Measurements from ENCODE around the gene SFT2D3. TPM values are rescaled to one million over a fixed set of nuclear protein-coding genes. Genes with fewer than 3 reads are reported as not detected.

The SFT2D3 gene
- total RNA-seq, 1 experiment from 2014 or later = 7.6 TPM

- intact Hi-C loops (cut with micrococcal nuclease; ENCODE audit: unreplicated experiment) = no loop called here
- CTCF ChIA-PET = interaction anchor here (0.5 kb wide), 1 partner anchor 46 kb away, joined by 3 read pairs; no protein-coding TSS in a partner anchor
Observed at GRCh38 chr2:127737892-127738291, 36.6 kb downstream of the SFT2D3 start.

GRCh38 chr2:127739800-127740199, 38.5 kb downstream of the SFT2D3 start:
- Histone ChIP-seq H3K27me3 (replicated peaks; ENCODE audit: insufficient read depth, low read depth, low read length, poor library complexity) (no peaks in the 10 kb centered on the region), H3K4me1 (ENCODE audit: insufficient read depth, low read length, poor library complexity, severe bottlenecking) (no peaks in the 10 kb centered on the region), H3K9me3 (ENCODE audit: low read depth, low read length, poor library complexity, severe bottlenecking) (no peaks in the 10 kb centered on the region), H3K36me3 (ENCODE audit: insufficient read depth, low read length, poor library complexity, severe bottlenecking) (peaks cover 3% of the 10 kb centered on the region), H3K27ac (ENCODE audit: low read depth, low read length, poor library complexity, severe bottlenecking) (no peak overlapping the region), H3K4me3 (ENCODE audit: low read depth, low read length, poor library complexity, severe bottlenecking) (no peak overlapping the region)
- BruUV-seq (replicated peaks) = no TSS peak
- CTCF ChIA-PET = no interaction called here
- TF ChIP-seq EZH2 (IDR thresholded peaks at IDR 0.05; ENCODE audit: borderline replicate concordance, low read depth, low read length, poor library complexity, severe bottlenecking) (no peak), CTCF (conservative IDR thresholded peaks at IDR 0.05; ENCODE audit: low read depth, low read length) (no peak)
- POLR2A ChIA-PET (ENCODE audit: low non-redundant PET) = no interaction called here
- DNase-seq (ENCODE audit: low spot score) = no peak
- intact Hi-C loops (cut with micrococcal nuclease; ENCODE audit: unreplicated experiment) = no loop called here

More at GRCh38 chr2:127737892-127738291, 36.6 kb downstream of the SFT2D3 start:
- H3K27me3 ChIP-seq (replicated peaks; ENCODE audit: insufficient read depth, low read depth, low read length, poor library complexity) = no peaks in the 10 kb centered on the region
- POLR2A ChIA-PET (ENCODE audit: low non-redundant PET) = no interaction called here
- no peaks in the 10 kb centered on the region for H3K4me1 ChIP-seq (ENCODE audit: insufficient read depth, low read length, poor library complexity, severe bottlenecking)
- BruUV-seq (replicated peaks) = no TSS peak
- H3K36me3 ChIP-seq (ENCODE audit: insufficient read depth, low read length, poor library complexity, severe bottlenecking) = peaks cover 3% of the 10 kb centered on the region
- H3K27ac ChIP-seq (ENCODE audit: low read depth, low read length, poor library complexity, severe bottlenecking) = no peak overlapping the region
- DNase-seq (ENCODE audit: low spot score) = no peak
- TF ChIP-seq CTCF (conservative IDR thresholded peaks at IDR 0.05; ENCODE audit: low read depth, low read length) = no peak
- TF ChIP-seq EZH2 (IDR thresholded peaks at IDR 0.05; ENCODE audit: borderline replicate concordance, low read depth, low read length, poor library complexity, severe bottlenecking) = no peak
- H3K4me3 ChIP-seq (ENCODE audit: low read depth, low read length, poor library complexity, severe bottlenecking) = no peak overlapping the region
- no peaks in the 10 kb centered on the region for H3K9me3 ChIP-seq (ENCODE audit: low read depth, low read length, poor library complexity, severe bottlenecking)

- Histone ChIP-seq H3K36me3 (ENCODE audit: insufficient read depth, low read length, poor library complexity, severe bottlenecking) (peaks cover 9% of the 10 kb centered on the region), H3K27me3 (replicated peaks; ENCODE audit: insufficient read depth, low read depth, low read length, poor library complexity) (no peaks in the 10 kb centered on the region), H3K4me3 (ENCODE audit: low read depth, low read length, poor library complexity, severe bottlenecking) (no peak overlapping the region), H3K4me1 (ENCODE audit: insufficient read depth, low read length, poor library complexity, severe bottlenecking) (no peaks in the 10 kb centered on the region), H3K27ac (ENCODE audit: low read depth, low read length, poor library complexity, severe bottlenecking) (no peak overlapping the region), H3K9me3 (ENCODE audit: low read depth, low read length, poor library complexity, severe bottlenecking) (no peaks in the 10 kb centered on the region)
- POLR2A ChIA-PET (ENCODE audit: low non-redundant PET) = no interaction called here
- CTCF ChIA-PET = no interaction called here
- intact Hi-C loops (cut with micrococcal nuclease; ENCODE audit: unreplicated experiment) = no loop called here
- TF ChIP-seq EZH2 (IDR thresholded peaks at IDR 0.05; ENCODE audit: borderline replicate concordance, low read depth, low read length, poor library complexity, severe bottlenecking) = no peak
- TF ChIP-seq CTCF (conservative IDR thresholded peaks at IDR 0.05; ENCODE audit: low read depth, low read length) = no peak
- no TSS peak for BruUV-seq (replicated peaks)
- no peak for DNase-seq (ENCODE audit: low spot score)
Observed at GRCh38 chr2:127740665-127741288, 39.5 kb downstream of the SFT2D3 start.
